ENCODE results near the gene RSPH9.

GRCh38 chr6:43718387-43719105, 73.7 kb downstream of the RSPH9 start:
- TF ChIP-seq POLR2A (IDR thresholded peaks at IDR 0.05) = no peak
- TF ChIP-seq, protein P1, sequence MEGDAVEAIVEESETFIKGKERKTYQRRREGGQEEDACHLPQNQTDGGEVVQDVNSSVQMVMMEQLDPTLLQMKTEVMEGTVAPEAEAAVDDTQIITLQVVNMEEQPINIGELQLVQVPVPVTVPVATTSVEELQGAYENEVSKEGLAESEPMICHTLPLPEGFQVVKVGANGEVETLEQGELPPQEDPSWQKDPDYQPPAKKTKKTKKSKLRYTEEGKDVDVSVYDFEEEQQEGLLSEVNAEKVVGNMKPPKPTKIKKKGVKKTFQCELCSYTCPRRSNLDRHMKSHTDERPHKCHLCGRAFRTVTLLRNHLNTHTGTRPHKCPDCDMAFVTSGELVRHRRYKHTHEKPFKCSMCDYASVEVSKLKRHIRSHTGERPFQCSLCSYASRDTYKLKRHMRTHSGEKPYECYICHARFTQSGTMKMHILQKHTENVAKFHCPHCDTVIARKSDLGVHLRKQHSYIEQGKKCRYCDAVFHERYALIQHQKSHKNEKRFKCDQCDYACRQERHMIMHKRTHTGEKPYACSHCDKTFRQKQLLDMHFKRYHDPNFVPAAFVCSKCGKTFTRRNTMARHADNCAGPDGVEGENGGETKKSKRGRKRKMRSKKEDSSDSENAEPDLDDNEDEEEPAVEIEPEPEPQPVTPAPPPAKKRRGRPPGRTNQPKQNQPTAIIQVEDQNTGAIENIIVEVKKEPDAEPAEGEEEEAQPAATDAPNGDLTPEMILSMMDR (IDR thresholded peaks at IDR 0.05) = no peak
